GM18498 (cell line): ENCODE results near the gene PALS2.

ENCODE experiments used
- ATAC-seq: cut with Tn5 transposase; IDR thresholded peaks from one replicate; pipeline ENCODE4 v1.9.1; 2021; ENCODE audit warnings: mild to moderate bottlenecking, moderate library complexity; ENCODE audit not compliant: unreplicated experiment

The PALS2 gene

GRCh38 chr7:24572997-24573553 is at the start of gene PALS2:
Gene PALS2 (plus strand): TSS chr7:24573452. CDS start chr7:24623668, 50,216 bp downstream.
- peak; percentile 61 for ATAC-seq

GRCh38 chr7:24531255-24531654 is 42.0 kb upstream of the PALS2 start:
- ATAC-seq, result no peak

GRCh38 chr7:24536682-24537081 is 36.6 kb upstream of the PALS2 start:
- no peak for ATAC-seq

GRCh38 chr7:24540956-24541355 is 32.3 kb upstream of the PALS2 start:
- no peak for ATAC-seq

- ATAC-seq, result no peak
Measured at GRCh38 chr7:24545215-24545614, 28.0 kb upstream of the PALS2 start.

- no peak for ATAC-seq
Measured at GRCh38 chr7:24548390-24548789, 24.9 kb upstream of the PALS2 start.

GRCh38 chr7:24549991-24550390 is 23.3 kb upstream of the PALS2 start:
- ATAC-seq, result no peak

GRCh38 chr7:24555184-24555583 is 18.1 kb upstream of the PALS2 start:
- ATAC-seq, result peak; percentile 62

GRCh38 chr7:24555719-24556118 is 17.5 kb upstream of the PALS2 start:
- ATAC-seq, result no peak

GRCh38 chr7:24560772-24561171 is 12.5 kb upstream of the PALS2 start:
- no peak for ATAC-seq

- no peak for ATAC-seq
Measured at GRCh38 chr7:24566274-24566673, 7.0 kb upstream of the PALS2 start.

GRCh38 chr7:24570983-24571382 is 2.3 kb upstream of the PALS2 start:
- ATAC-seq, result no peak

GRCh38 chr7:24572016-24572392 is 1.2 kb upstream of the PALS2 start:
- ATAC-seq, result no peak

- ATAC-seq, result no peak
Measured at GRCh38 chr7:24572393-24572996, 757 bp upstream of the PALS2 start.

GRCh38 chr7:24573554-24574338 is 494 bp downstream of the PALS2 start:
- peak; percentile 45 for ATAC-seq

GRCh38 chr7:24574386-24574785 is 1.1 kb downstream of the PALS2 start:
- no peak for ATAC-seq

- ATAC-seq, result no peak
Measured at GRCh38 chr7:24574950-24575349, 1.7 kb downstream of the PALS2 start.

GRCh38 chr7:24576171-24577025 is 3.1 kb downstream of the PALS2 start:
- ATAC-seq, result no peak

GRCh38 chr7:24578052-24578451 is 4.8 kb downstream of the PALS2 start:
- ATAC-seq, result no peak

- no peak for ATAC-seq
Measured at GRCh38 chr7:24580283-24580946, 7.2 kb downstream of the PALS2 start.

- no peak for ATAC-seq
Measured at GRCh38 chr7:24582166-24582565, 8.9 kb downstream of the PALS2 start.
